ENCODE measurements around the gene ASRGL1. TPM values are rescaled to one million over a fixed set of nuclear protein-coding genes. Genes with fewer than 3 reads are reported as not detected.

ASRGL1 gene
- total RNA-seq, 6 experiments from 2014 or later: 1.8 to 28.5 (median 4.7) TPM

DNA sequence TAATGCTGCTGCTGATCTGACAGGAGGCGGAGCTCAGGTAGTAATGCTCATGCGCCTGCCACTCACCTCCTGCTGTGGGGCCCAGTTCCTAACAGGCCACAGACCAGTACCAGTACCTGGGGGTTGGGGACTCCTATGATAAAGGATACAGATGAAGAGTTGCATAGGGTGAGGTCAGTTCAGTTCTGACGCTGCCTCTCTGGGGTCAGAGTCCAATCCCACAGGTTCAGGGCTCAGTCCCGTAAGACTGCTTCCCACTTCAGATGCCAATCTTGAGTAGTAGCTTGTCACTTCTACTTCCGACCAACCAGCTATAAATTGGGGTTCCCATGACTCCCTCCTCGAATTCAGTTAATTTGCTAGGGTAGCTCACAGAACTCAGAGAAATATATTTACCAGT is 8.6 kb downstream of the ASRGL1 start:
- ATAC-seq (no peak), DNase-seq (no peak)
- Histone ChIP-seq H3K27me3 (no peaks in the 10 kb centered on the region), H3K9me3 (no peaks in the 10 kb centered on the region), H3K4me3 (no peak overlapping the region), H3K4me1 (peaks cover 0 to under 1% (median 0%) of the 10 kb centered on the region in 4 donors), H3K27ac (no peak overlapping the region), H3K36me3 (no peaks in the 10 kb centered on the region)
- 85% methylated on average over 4 of the region's 6 CpGs for WGBS (ENCODE audit: insufficient coverage, low coverage, low lambda C conversion rate, missing lambda C conversion rate)
- intact Hi-C loops (cut with DNase I): no loop called here
- no peak for TF ChIP-seq POLR2A (IDR thresholded peaks at IDR 0.05)
- no peak for TF ChIP-seq CTCF (IDR thresholded peaks at IDR 0.05)

GRCh38 chr11:62352355-62353336 is 15.4 kb downstream of the ASRGL1 start:
- TF ChIP-seq POLR2A (IDR thresholded peaks at IDR 0.05): no peak
- no peaks in the 10 kb centered on the region for H3K9me3 ChIP-seq
- 68% methylated on average over 9 of the region's 9 CpGs for WGBS (ENCODE audit: insufficient coverage, low coverage, low lambda C conversion rate, missing lambda C conversion rate)

GRCh38 chr11:62353841-62354240 is 16.6 kb downstream of the ASRGL1 start:
- DNase-seq (no peak), ATAC-seq (no peak)
- Histone ChIP-seq H3K27ac (no peak overlapping the region), H3K9me3 (no peaks in the 10 kb centered on the region), H3K36me3 (no peaks in the 10 kb centered on the region), H3K4me1 (no peaks in the 10 kb centered on the region), H3K27me3 (no peaks in the 10 kb centered on the region), H3K4me3 (no peak overlapping the region)
- 100% methylated on average over 1 of the region's 1 CpG for WGBS (ENCODE audit: insufficient coverage, low coverage, low lambda C conversion rate, missing lambda C conversion rate)
- no peak for TF ChIP-seq POLR2A (IDR thresholded peaks at IDR 0.05)
- no peak for TF ChIP-seq CTCF (IDR thresholded peaks at IDR 0.05)
- intact Hi-C loops (cut with DNase I): no loop called here

More at GRCh38 chr11:62352355-62353336, 15.4 kb downstream of the ASRGL1 start:
- intact Hi-C loops (cut with DNase I): no loop called here
- no peak for ATAC-seq
- DNase-seq: no peak
- Histone ChIP-seq H3K36me3 (no peaks in the 10 kb centered on the region), H3K27me3 (no peaks in the 10 kb centered on the region), H3K4me3 (no peak overlapping the region), H3K4me1 (no peaks in the 10 kb centered on the region), H3K27ac (no peak overlapping the region)

GRCh38 chr11:62358273-62358672 is 21.0 kb downstream of the ASRGL1 start:
- H3K36me3 ChIP-seq: no peaks in the 10 kb centered on the region
- 85% methylated on average over 2 of the region's 7 CpGs for WGBS (ENCODE audit: insufficient coverage, low coverage, low lambda C conversion rate, missing lambda C conversion rate)
- intact Hi-C loops (cut with DNase I): no loop called here
- no peak overlapping the region for H3K4me3 ChIP-seq
- no peak overlapping the region for H3K27ac ChIP-seq
- no peaks in the 10 kb centered on the region for H3K27me3 ChIP-seq
- H3K9me3 ChIP-seq: no peaks in the 10 kb centered on the region
- TF ChIP-seq POLR2A (IDR thresholded peaks at IDR 0.05): no peak
- no peak for TF ChIP-seq CTCF (IDR thresholded peaks at IDR 0.05)
- no peak for ATAC-seq
- DNase-seq: no peak
- H3K4me1 ChIP-seq: no peaks in the 10 kb centered on the region

DNA sequence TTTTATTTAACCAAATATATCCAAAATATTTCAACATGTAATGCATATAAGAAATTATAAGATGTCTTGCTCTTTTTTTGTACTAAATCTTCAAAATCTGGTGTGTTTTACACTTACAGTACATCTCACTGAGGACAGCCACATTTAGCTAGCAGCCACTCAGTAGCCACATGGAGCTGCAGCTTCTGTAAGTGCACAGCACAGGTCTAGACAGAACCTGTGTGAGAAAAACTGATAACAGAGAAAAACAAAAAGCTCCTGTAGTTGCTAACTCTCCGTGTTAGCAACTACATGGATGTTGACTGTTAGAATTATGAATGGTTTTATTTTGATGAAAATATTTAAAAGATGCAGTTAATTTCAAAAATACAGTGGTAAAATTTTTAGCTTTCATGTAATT is 22.2 kb downstream of the ASRGL1 start:
- H3K9me3 ChIP-seq: no peaks in the 10 kb centered on the region
- no peak for ATAC-seq
- H3K4me1 ChIP-seq: no peaks in the 10 kb centered on the region
- no peaks in the 10 kb centered on the region for H3K36me3 ChIP-seq
- H3K27me3 ChIP-seq: no peaks in the 10 kb centered on the region
- 82% methylated on average over 1 of the region's 1 CpG for WGBS (ENCODE audit: insufficient coverage, low coverage, low lambda C conversion rate, missing lambda C conversion rate)
- TF ChIP-seq POLR2A (IDR thresholded peaks at IDR 0.05) (no peak), CTCF (IDR thresholded peaks at IDR 0.05) (no peak)
- DNase-seq: no peak
- H3K27ac ChIP-seq: no peak overlapping the region
- no peak overlapping the region for H3K4me3 ChIP-seq
- intact Hi-C loops (cut with DNase I): no loop called here
